ENCODE results near the gene ILKAP.

Gene ILKAP

DNA sequence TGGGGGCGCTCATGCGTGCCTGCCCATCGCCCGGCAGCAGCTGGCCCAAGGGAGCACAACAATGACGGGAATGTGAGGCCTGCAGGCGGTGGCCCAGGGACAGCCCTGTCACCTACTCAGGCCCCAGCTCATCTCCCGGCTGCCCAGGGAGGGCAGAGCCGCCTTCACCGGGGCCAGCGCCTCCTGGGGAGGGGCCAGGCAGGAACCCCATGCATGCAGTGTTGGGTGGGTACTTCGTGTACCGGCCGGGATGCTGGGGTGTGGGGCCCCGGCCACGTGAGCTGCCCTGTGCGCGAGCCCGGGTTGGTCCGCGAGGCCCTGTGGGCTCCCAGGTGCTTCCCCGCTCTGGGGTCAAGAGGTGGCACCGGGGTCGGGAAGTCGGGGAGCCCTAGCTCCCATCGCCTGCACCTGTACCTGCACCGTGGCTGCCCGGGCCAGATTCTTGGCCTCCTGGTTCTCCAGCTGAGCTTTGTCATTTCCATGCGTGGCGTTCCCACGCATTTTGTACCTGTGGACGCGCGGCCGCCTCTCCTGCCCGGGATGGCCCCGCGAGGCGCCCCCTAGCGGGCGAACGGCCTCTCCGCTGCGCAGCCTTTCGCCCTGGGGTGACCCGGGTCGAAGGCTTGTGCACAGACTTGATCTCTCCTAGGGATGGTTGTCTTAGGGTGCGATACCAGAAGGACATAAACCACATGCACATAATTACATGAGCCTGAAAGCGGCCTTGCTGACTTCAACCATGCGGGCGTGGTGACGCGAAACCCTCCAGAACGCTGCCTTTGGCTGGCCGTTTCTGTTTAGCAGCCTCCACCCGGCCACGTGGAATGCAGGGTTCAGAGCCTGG, 64.1 kb downstream of the ILKAP start:
- H3K27ac ChIP-seq: no peak overlapping the region
- no peak for DNase-seq (ENCODE audit: low read depth, low spot score)

DNA sequence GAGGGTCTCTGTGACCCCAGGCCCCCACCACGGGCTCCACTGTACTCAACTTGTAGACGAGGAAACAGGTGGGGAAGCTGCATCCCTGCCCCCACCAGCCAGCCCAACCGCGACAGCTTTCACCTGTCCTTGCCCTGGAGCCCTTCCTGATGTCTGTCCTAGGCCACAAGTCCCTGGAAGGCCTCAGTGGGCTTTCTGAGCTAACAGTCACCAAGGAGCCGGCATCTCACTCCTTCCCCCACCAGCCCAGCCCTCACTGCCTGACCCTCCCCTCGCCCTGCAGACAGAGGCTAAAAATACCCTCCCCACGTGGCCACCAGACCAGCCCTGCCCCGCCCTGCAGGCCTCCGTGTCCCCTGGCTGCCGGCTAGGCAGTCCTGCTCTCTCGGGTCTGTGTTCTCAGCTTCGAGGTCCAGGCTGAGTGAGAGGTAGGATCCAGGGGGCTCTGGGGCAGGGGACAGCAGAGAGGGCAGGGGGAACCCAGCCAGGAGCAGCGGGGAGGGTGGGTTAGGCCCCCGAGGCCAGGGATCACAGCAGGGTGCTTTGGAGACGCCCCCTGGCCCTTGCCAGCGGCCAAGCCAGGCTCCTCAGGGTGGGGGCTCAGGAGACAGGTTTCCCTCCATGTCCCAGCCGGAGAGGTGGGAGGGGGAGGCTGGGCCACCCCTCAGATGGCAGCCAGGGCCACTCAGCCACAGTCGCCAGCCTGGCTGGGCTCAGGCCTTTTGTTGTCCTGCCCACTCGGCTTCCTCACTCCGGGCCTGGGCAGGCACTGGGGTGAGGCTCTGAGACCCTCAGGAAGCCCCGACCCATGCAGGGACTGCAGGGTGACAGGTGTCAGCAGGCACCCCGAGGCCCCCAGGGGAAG, 64.9 kb downstream of the ILKAP start, which contains the start of gene KLHL30:
TSS of gene KLHL30 (plus strand) at position 338 of the 865 bp plus-strand sequence. CDS start 2,087 bp downstream, outside the sequence.
- no peak within 1 kb of the TSS for H3K27ac ChIP-seq
- no peak for DNase-seq (ENCODE audit: low read depth, low spot score)

DNA sequence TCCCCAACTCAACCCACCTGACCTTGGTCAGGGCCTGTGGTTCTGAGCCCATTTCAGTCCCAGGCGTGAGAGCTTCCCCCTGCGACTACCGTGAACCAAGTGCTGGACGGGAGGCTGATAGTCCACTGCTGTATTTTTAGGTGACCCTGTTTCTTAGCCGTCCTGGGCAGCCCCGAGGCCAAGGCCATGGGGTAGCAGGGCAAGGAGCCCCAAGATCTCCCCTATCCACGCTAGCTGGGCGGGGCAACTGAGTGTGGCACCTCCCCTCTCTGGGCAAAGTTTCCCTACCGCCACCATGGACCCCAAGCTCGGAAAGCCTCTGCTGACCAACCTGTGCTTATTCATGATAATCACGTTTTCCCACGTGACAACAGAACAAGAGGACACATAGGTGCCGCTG, 65.6 kb downstream of the ILKAP start:
- H3K27ac ChIP-seq: no peak overlapping the region
- DNase-seq (ENCODE audit: low read depth, low spot score): no peak

DNA sequence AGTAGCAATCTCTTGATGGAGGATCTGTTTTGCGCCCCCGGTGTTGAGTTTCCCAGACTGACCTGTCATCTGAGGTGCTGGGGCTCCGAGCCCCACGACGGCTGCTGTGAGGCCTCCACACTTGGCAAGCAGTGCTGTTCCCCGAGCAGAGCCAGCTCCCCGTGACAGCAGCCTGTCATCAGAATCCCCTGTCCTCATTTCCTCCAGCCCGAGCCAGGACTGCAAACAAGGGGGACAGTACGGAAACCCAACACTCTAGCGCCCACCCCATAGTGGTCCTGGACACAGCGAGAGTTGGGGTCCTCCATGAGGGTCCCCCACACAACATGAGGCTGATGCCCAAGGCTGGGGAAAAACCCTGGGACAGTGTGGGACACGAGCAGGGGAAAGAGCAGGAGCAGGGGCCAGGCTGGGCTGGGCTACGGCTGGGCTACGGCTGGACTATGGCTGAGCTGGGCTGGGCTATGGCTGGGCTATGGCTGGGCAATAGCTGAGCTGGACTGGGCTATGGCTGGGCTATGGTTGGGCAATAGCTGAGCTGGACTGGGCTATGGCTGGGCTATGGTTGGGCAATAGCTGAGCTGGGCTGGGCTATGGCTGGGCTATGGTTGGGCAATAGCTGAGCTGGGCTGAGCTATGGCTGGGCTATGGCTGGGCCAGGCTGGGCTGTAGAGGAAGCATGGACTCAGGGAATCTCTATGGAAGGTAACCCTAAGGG, 66.5 kb downstream of the ILKAP start:
- DNase-seq (ENCODE audit: low read depth, low spot score): peak; percentile 12
- H3K27ac ChIP-seq: no peak overlapping the region

DNA sequence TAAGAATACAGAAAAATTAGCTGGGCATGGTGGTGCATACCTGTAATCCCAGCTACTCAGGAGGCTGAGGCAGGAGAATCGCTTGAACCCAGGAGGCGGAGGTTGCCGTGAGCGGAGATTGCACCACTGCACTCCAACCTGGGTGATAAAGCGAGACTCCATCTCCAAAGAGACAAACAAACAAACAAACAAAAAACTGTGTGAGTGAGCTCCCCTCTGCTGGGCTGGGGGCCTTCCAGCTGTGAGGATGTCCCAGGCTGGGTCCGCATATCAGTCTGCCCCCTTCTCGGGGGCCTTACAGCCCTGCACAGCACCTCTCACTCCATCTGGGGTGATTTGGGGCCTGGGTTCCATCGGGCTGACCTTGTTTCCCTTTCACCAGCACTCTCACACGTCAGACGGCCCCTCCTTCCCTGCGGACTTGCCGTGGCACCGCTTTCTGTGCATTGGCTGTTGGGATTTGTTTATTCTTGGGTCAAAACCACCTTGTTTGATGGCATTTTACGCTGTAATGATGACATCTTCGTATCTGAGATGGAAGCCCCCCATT, 67.8 kb downstream of the ILKAP start:
- H3K27ac ChIP-seq: no peak overlapping the region
- DNase-seq (ENCODE audit: low read depth, low spot score): no peak

DNA sequence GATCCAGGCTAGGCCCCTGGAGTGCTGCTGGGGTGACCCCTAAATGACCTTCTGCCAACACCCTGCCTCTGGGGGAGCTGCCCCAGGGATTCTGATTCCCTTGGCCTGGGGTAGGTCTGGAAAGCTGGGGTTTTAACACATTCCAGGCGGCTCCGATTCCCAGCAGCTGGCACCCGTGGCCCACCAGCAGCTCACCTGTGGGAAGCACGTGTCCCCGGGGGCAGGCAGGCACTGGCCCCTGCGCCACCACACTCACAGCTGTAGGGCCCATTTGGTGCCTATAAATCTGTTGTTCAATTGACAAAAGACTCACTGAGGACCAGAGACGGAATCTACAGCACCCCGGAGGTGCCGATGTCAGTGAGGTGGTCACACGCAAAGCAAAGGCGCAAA, 69.1 kb downstream of the ILKAP start:
- H3K27ac ChIP-seq: no peak overlapping the region
- no peak for DNase-seq (ENCODE audit: low read depth, low spot score)

DNA sequence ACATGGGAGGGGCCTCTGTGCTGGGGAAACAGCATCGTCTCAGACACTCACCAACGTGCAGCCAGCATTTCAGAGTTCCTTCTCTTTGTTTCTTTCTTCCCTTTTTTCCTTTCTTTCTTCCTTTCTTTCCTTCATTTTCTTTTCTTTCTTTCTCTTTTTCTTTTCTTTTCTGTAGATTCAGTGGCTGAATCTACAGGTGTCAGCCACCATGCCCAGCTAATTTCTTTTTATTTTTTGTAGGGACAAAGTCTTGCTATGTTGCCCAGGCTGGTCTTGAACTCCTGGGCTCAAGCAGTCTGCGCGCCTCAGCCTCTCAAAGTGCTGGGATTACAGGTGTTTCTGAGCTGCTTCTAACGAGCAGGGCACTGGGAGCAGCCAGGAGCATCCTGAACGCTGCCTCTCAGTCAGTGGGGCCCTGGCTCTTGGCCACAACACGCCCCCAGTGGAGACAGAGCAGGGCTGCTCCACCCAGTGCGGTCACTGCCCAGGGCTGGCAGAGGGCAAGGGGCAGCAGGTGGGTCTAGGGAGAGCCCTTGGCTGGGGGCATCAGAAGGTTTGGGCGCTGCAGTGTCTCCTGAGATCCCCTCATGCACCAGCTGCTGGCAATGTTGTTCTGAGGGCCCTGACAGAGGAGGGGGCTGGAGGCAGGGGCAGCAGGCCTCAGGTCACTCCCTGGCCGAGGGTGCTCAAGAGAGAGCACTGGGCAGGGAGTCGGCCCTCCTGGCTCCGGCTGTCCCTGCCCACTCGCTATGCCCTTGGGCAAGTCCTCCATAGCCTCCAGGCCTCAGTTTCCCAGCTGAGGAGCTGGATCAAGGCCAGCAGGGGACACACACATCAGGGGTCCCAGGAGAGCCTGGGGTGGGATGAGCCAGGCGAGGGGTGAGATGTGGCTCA, 69.7 kb downstream of the ILKAP start:
- no peak for DNase-seq (ENCODE audit: low read depth, low spot score)
- no peak overlapping the region for H3K27ac ChIP-seq

DNA sequence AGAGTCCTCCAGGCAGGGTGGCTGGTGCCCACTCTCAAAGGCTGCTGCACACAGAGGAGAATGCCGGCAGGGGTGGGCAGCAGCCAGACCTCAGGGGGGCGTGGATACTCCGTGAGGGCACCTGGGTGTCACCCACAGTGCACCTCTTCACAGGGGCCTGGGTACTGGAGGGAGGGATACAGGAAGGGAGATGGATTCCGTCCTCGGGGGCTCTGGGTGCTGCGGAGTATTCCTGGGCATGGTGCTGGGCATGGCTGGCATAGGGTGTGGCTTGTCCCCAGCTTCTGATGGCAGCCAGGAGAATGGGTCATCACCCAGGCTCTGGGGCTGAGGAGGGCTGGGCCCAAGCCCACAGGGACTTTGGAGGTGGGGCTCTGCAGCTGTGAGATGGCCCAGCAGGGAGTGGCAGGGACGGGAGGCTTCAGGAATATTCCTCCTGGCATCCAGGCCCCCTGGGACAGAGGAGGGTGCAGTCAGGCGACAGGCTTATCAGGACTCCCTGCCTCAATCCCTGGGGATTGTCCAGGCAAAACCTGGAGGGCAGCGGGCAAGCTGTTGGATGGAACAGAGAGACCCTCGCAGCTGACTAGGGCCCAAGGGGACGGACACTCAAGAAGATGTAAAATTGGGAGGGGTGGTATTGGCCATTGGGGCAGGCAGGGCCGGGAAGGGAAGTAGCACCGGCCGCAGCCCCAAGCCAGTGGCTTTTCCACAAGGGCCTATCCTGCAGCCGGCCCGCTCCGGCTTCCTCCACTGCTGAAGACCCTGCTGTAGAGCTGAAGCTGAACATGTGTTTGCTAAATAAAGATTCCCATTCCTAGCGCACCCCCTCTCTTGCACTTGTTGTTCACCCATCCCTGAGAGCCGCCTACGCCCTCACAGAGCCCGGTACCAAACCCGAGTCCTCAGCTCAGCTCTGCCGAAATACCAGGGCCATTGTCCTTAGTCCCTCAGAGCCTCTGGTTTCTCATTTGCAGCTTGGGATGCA, 70.7 kb downstream of the ILKAP start:
- DNase-seq (ENCODE audit: low read depth, low spot score): no peak
- no peak overlapping the region for H3K27ac ChIP-seq

DNA sequence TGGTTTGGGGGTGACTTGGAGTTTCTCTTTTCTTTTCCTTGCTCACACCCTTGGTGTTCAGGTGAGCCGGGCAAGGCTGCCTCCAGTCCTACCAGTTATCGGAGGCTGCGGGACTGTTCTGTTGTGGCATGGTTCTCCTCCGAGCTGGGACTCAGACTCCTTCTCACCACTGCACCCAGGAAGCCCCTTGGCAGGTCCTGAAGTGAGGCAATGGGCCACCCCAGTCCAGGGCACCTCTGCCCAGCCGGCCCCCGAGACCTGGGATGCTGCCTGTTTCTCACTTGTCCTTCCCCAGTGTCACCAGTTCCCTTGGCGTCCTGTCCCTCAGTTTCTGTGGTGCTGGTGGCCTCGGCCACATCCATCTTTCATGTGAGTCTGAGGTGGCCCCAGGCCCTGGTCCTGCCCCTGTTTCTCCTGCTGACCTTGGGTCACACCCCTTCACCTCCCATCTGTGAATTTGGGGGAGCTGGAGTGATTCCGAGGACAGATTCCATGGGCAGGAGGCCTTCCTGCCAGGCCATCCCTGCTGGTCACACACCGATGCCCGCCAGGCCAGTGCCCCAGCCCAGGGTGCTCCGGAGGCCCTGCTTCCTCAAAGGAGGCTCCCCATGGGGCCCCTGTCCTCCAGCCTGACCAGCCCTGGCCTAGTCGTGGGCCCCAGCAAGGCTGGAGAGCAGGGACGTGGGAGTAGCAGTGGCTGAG, 71.6 kb downstream of the ILKAP start:
- no peak for DNase-seq (ENCODE audit: low read depth, low spot score)
- H3K27ac ChIP-seq: no peak overlapping the region

DNA sequence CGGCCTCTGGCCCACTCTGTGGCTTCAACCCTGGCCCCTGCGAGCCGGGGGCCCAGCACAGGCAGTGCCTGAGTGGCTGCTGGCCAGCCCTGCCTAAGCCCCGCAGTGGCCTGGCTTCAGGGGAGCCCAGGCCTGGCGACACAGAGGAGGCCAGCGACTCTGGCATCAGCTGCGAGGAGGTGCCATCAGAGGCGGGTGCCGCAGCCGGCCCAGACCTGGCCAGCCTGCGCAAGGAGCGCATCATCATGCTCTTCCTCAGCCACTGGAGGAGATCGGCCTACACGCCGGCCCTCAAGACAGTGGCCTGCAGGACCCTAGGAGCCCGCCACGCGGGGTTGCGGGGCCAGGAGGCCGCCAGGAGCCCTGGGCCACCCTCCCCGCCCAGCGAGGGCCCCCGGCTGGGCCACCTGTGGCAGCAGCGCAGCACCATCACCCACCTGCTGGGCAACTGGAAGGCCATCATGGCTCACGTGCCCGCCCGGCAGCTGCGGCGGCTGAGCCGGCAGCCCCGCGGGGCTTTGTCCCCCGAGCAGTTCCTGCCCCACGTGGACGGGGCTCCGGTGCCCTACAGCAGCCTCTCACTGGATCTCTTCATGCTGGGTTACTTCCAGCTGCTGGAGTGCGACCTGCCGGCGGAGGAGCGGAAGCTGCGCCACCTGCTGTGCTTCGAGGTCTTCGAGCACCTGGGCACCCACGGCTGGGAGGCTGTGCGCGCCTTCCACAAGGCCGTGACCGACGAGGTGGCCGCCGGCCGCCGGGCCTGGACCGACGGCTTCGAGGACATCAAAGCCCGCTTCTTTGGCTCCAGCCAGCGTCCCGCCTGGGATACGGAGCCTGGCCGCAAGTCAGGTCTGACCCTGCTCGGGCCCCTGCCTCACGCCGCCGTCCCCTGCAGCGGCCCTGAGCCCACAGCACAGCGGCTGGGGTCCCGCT, 72.5 kb downstream of the ILKAP start:
- H3K27ac ChIP-seq: no peak overlapping the region
- DNase-seq (ENCODE audit: low read depth, low spot score): no peak

DNA sequence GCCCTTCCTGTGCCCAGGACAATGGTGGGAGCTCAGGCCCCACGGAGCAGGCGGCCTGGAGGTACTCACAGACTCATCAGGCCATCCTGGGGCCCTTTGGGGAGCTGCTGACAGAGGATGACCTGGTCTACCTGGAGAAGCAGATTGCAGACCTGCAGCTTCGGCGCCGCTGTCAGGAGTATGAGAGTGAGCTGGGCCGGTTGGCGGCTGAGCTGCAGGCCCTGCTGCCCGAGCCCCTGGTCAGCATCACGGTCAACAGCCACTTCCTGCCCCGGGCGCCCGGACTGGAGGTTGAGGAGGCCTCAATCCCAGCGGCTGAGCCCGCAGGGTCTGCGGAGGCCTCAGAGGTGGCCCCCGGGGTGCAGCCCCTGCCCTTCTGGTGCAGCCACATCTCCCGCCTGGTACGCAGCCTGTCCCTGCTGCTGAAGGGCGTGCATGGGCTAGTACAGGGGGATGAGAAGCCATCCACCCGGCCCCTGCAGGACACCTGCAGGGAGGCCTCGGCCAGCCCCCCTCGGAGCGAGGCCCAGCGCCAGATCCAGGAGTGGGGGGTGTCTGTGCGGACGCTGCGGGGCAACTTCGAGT, 73.3 kb downstream of the ILKAP start:
- no peak overlapping the region for H3K27ac ChIP-seq
- DNase-seq (ENCODE audit: low read depth, low spot score): no peak

DNA sequence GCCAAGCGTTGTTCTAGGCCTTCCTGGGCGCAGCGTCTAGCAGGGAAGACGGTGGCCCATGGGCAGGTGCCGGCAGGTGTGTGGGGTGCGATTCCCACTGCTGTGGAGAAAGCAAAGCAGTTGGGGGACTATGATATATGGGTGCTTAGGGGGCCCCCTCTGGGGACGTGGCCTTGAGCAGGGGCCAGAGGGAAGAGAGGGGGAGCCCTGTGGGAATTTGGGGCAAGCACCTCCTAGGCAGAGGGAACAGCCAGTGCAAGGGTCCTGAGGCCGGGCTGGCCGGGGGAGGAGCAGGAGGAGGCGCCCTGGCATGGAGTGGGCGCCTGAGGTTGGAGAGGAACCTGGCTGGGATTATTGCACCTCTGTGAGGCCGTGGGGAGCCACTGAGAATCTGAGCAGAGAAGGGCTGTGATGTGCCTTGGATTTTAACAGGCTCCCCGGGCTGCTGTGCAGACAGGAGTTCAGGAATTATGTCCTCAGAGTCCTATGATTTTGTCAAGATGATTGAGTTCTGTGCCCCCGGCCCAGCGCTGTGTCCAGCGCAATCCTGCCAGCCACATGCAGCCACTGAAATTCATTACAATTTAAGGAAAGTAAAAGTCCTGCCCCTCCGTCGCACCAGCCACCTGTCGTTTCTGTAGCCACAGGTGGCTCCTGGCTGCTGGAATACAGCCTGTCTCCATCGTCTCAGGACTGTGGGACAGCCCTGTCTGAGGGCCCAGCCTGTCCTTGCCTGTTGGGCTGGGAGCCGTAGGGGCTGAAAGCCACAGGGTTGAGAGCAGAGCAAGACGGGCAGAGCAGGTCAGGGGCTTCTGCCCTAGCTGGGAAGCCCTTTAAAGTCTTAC, 74.1 kb downstream of the ILKAP start:
- no peak overlapping the region for H3K27ac ChIP-seq
- DNase-seq (ENCODE audit: low read depth, low spot score): no peak

DNA sequence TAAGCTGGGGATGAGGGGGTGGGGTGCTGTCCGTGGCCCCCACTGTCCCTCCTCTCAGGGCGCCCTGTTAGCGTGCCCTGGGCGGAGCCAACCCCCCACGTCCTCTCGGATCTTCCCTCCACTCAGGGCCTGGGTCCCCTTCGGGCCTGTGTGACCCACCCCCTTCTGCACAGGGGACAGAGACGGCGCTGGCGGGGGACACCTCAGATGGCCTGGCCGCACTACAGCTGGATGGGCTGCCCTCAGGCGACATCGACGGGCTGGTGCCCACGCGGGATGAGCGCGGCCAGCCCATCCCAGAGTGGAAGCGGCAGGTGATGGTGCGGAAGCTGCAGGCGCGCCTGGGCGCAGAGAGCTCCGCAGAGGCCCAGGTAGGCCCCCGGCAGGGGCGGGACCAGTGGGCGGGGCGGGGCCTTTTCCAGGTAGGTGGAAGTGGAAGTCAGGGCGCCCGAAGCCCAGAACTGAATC, 74.9 kb downstream of the ILKAP start:
- no peak overlapping the region for H3K27ac ChIP-seq
- no peak for DNase-seq (ENCODE audit: low read depth, low spot score)

DNA sequence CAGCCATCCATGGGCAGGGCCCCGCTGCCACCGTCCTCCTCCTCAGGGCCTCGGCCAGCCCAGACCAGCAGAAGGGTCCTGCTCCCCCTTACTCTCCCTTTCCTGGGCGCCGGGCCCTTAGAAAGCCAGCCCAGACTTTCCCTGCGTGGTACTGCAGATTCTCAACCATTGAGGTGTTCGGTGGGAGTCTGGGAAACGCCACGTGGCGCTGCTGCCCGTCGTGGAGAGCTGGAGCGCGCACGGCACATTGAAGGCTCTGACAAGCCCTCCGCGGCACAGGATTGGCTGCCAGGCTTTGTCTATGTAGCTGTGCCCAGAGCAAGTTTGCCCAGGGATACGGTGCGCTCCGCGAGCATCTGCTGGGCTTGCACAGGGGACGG, 75.4 kb downstream of the ILKAP start:
- no peak overlapping the region for H3K27ac ChIP-seq
- no peak for DNase-seq (ENCODE audit: low read depth, low spot score)
